Measurements from ENCODE around the gene CSNK1G1.

- TF ChIP-seq CTCF (IDR thresholded peaks at IDR 0.05) (no peak), POLR2AphosphoS5 (IDR thresholded peaks at IDR 0.05) (no peak), POLR2A (IDR thresholded peaks at IDR 0.05) (no peak), EP300 (IDR thresholded peaks at IDR 0.05) (no peak)
Measured at GRCh38 chr15:64149424-64149823, 206.5 kb downstream of the CSNK1G1 start.
